Chondrocyte (in vitro differentiated cells): ENCODE measurements around the gene GPC1. TPM values are rescaled to one million over a fixed set of nuclear protein-coding genes. Genes with fewer than 3 reads are reported as not detected.
A peak's percentile ranks its signal among the peaks of the same experiment; 100 is the strongest.

Source experiments
- DNase-seq: peaks from one replicate; pipeline ENCODE4 v3.0.0; 2021; ENCODE audit warnings: mixed read lengths, low spot score
- H3K27ac Mint-ChIP-seq: one replicate; pipeline ENCODE4 v1.8.0; 2021; ENCODE audit warnings: mild to moderate bottlenecking, moderate library complexity, mixed read lengths; ENCODE audit not compliant: unreplicated experiment
- H3K27me3 Mint-ChIP-seq: 2 replicates; pipeline ENCODE4 v1.8.0; 2021; ENCODE audit warnings: low read depth, mixed read lengths
- H3K36me3 Mint-ChIP-seq: 2 replicates; pipeline ENCODE4 v1.8.0; 2021; ENCODE audit warnings: low read depth, mixed read lengths
- H3K4me1 Mint-ChIP-seq: 2 replicates; pipeline ENCODE4 v1.8.0; 2021; ENCODE audit warnings: low read depth, mild to moderate bottlenecking, mixed read lengths
- H3K4me3 Mint-ChIP-seq: one replicate; pipeline ENCODE4 v1.8.0; 2021; ENCODE audit warnings: mild to moderate bottlenecking, moderate library complexity, mixed read lengths; ENCODE audit not compliant: unreplicated experiment
- H3K9me3 Mint-ChIP-seq: 2 replicates; pipeline ENCODE4 v1.8.0; 2021; ENCODE audit warnings: low read depth, mixed read lengths
- CTCF ChIP-seq: fragments of 200-600 bp; sonication (generic); IDR thresholded peaks from 2 replicates; pipeline ENCODE4 v1.5.0; 2021; ENCODE audit warnings: antibody characterized with exemption, mild to moderate bottlenecking, moderate library complexity
- total RNA-seq: library from RNA; stranded (reverse); gene quantifications from 3 replicates; pipeline ENCODE4 v1.2.1, GENCODE V29; 2021

GPC1 gene
- total RNA-seq, 1 donor from 2014 or later, result 264 TPM

- H3K4me3 Mint-ChIP-seq, result no peak overlapping the region
- TF ChIP-seq CTCF, result no peak
- peak; percentile 92 for DNase-seq
- H3K4me1 Mint-ChIP-seq, result peaks cover 25% of the 10 kb centered on the region
- no peaks in the 10 kb centered on the region for H3K27me3 Mint-ChIP-seq
- no peak overlapping the region for H3K27ac Mint-ChIP-seq
- H3K9me3 Mint-ChIP-seq, result no peaks in the 10 kb centered on the region
- H3K36me3 Mint-ChIP-seq, result no peaks in the 10 kb centered on the region
Observed at GRCh38 chr2:240388471-240389301, 46.8 kb upstream of the GPC1 start.

DNA sequence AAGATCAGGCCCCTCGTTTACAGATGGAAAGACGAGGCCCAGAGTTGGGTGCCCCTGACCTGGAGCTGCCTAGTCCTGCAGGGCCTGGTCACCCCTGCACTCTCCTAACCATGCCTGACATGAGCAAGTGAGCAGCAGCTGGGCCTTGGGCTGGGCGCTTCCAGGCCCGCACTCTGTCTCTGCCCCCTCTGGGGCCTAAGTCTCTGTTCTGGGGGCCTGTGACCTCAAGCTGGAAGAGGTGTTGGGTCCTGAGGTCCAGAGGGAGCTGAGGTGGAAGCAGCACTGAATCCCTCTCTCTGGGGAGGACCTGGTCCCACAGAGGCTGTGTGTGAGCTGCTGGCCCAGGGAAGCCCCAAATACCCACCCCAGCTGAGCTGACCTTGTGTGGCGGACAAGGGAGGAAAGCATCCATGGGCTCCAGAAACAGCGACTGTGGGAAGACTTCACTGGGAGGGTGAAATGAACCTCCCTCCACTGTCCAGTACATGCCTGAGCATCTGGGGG is 46.1 kb upstream of the GPC1 start:
- Mint-ChIP-seq H3K27me3 (no peaks in the 10 kb centered on the region), H3K9me3 (no peaks in the 10 kb centered on the region), H3K36me3 (no peaks in the 10 kb centered on the region), H3K4me1 (peaks cover 30% of the 10 kb centered on the region), H3K4me3 (no peak overlapping the region), H3K27ac (no peak overlapping the region)
- DNase-seq, result no peak
- no peak for TF ChIP-seq CTCF

DNA sequence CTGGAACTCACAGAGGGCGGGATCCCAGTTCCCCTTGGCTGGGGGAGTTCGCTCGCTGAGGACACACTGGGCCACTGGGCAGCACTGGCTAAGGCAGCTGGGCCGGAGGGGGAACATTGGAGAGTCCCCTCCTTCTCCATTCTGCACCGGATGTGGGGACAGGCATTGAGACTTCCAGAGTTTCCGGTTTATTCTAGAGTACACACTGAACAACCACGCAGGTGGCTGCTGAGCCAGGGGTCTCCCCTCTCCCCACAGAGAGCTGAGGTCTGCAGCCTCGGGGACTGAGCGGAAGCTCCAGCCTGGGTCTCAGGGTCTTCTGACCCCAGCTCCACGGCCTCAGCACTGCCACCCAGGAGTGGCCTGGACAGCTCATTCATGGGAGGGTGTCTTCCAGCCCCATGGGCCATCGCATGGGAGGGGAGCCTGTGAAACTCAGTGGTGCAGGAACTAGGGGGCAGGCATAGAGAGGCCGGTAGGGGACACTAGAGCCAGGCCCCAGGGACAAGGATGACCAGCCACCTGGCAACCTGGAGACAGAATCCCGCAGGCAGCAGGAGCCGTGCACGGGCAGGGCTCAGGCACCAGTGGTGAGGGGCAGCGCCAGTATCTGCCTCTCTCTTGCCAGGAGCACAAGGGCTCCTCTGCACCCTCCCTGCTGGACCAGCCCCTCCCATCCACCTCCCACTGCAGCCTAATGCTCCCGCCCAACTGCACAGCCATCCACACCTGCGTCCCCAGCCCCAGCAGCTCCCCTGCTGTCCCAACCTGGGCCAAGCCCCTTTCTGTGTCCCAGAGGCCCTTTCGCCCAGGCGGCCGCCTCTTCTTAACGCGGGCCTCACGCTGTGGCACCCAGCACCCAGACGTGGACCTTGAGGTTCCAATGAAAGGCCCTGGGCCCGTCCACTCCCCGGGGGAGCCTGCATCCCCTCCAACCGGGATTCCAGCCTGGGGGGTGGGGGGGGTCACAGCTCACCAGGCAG is 45.1 kb upstream of the GPC1 start:
- no peaks in the 10 kb centered on the region for H3K9me3 Mint-ChIP-seq
- H3K4me1 Mint-ChIP-seq, result peaks cover 30% of the 10 kb centered on the region
- H3K4me3 Mint-ChIP-seq, result no peak overlapping the region
- no peaks in the 10 kb centered on the region for H3K27me3 Mint-ChIP-seq
- H3K27ac Mint-ChIP-seq, result no peak overlapping the region
- DNase-seq, result peak; percentile 82
- H3K36me3 Mint-ChIP-seq, result no peaks in the 10 kb centered on the region
- no peak for TF ChIP-seq CTCF

- H3K9me3 Mint-ChIP-seq, result no peaks in the 10 kb centered on the region
- TF ChIP-seq CTCF, result no peak
- no peaks in the 10 kb centered on the region for H3K27me3 Mint-ChIP-seq
- H3K4me3 Mint-ChIP-seq, result no peak overlapping the region
- DNase-seq, result peak; percentile 77
- no peak overlapping the region for H3K27ac Mint-ChIP-seq
- no peaks in the 10 kb centered on the region for H3K36me3 Mint-ChIP-seq
- peaks cover 29% of the 10 kb centered on the region for H3K4me1 Mint-ChIP-seq
Observed at GRCh38 chr2:240391111-240392051, 44.1 kb upstream of the GPC1 start.
